GM06990 (cell line): ENCODE results near the gene CHN2.

Experiments used
- DNase-seq: peaks from one replicate; pipeline ENCODE4 v3.0.0-alpha.2; 2011; ENCODE audit not compliant: insufficient read length; ENCODE audit errors: extremely low read depth
- H3K27me3 ChIP-seq: replicated peaks from 2 replicates; pipeline ENCODE4 v1.6.0; 2011; ENCODE audit warnings: low read length; ENCODE audit not compliant: control insufficient read depth, insufficient read depth
- H3K36me3 ChIP-seq: 2 replicates; pipeline ENCODE4 v1.5.1; 2011; ENCODE audit warnings: low read length; ENCODE audit not compliant: control insufficient read depth, insufficient read depth
- H3K4me3 ChIP-seq: replicated peaks from 2 replicates; pipeline ENCODE4 v1.5.1; 2011; ENCODE audit warnings: low read depth, mild to moderate bottlenecking, control low read depth, low read length
- CTCF ChIP-seq: IDR thresholded peaks from 2 replicates; pipeline ENCODE4 v1.5.1; 2011; ENCODE audit warnings: low read length, control low read depth, mild to moderate bottlenecking, inconsistent platforms; ENCODE audit not compliant: insufficient read depth, poor library complexity, severe bottlenecking

The CHN2 gene

GRCh38 chr7:29461996-29462395, 267.4 kb downstream of the CHN2 start:
- H3K27me3 ChIP-seq = no peaks in the 10 kb centered on the region
- H3K36me3 ChIP-seq = no peaks in the 10 kb centered on the region
- no peak overlapping the region for H3K4me3 ChIP-seq
- DNase-seq = no peak
- no peak for TF ChIP-seq CTCF

- Histone ChIP-seq H3K36me3 (no peaks in the 10 kb centered on the region), H3K4me3 (no peak overlapping the region), H3K27me3 (no peaks in the 10 kb centered on the region; the same call in 1 of the 2 replicates)
- no peak for TF ChIP-seq CTCF
- DNase-seq = no peak
Observed at GRCh38 chr7:29463504-29464158, 269.1 kb downstream of the CHN2 start.

- no peaks in the 10 kb centered on the region; the same call in 1 of the 2 replicates for H3K27me3 ChIP-seq
- no peak for DNase-seq
- no peak for TF ChIP-seq CTCF
- no peaks in the 10 kb centered on the region for H3K36me3 ChIP-seq
- no peak overlapping the region for H3K4me3 ChIP-seq
Observed at GRCh38 chr7:29464753-29465152, 270.2 kb downstream of the CHN2 start.

GRCh38 chr7:29467193-29467926, 272.8 kb downstream of the CHN2 start:
- no peak for TF ChIP-seq CTCF
- Histone ChIP-seq H3K27me3 (no peaks in the 10 kb centered on the region; the same call in none of the 2 replicates), H3K36me3 (no peaks in the 10 kb centered on the region), H3K4me3 (no peak overlapping the region)
- DNase-seq = no peak

- no peaks in the 10 kb centered on the region; the same call in none of the 2 replicates for H3K27me3 ChIP-seq
- DNase-seq = no peak
- no peak overlapping the region for H3K4me3 ChIP-seq
- H3K36me3 ChIP-seq = no peaks in the 10 kb centered on the region
- TF ChIP-seq CTCF = no peak
Observed at GRCh38 chr7:29468196-29468595, 273.6 kb downstream of the CHN2 start.
